ENCODE data around the gene TAF15.

TAF15 gene

DNA sequence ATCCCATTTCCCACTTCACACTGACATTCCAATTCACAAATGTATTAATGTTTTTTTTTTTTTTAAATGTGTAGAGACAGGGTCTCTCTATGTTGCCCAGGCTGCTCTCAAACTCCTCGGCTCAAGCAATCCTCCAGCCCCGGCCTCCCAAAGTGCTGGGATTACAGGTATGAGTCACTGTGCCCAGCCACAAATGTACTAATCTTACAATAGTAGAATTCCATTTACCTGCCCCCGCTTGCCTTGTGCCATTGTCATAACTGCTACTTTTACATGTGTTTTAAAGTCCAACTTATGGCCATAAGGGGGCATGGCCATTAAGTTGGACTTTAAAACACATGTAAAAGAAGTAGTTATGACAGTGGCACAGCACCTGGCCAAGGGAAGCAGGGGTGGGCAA is 18.4 kb upstream of the TAF15 start:
- Histone ChIP-seq H3K36me3 (replicated peaks; ENCODE audit: insufficient read depth, low read length) (no peaks in the 10 kb centered on the region), H3K27me3 (replicated peaks; ENCODE audit: insufficient read depth, low read length) (peaks cover 14% of the 10 kb centered on the region), H3K9ac (ENCODE audit: low read length) (no peak overlapping the region), H3F3A (ENCODE audit: insufficient read depth, low read length) (no peaks in the 10 kb centered on the region), H3K79me2 (ENCODE audit: low read length) (no peaks in the 10 kb centered on the region), H3K9me2 (replicated peaks; ENCODE audit: insufficient read depth, low read length) (no peaks in the 10 kb centered on the region), H3K9me3 (replicated peaks; ENCODE audit: insufficient read depth, low read length) (no peaks in the 10 kb centered on the region), H3K4me3 (ENCODE audit: low read length) (no peak overlapping the region), H3K4me2 (ENCODE audit: low read depth, low read length) (no peak overlapping the region), H3K27ac (ENCODE audit: low read length) (no peak overlapping the region), H4K20me1 (ENCODE audit: insufficient read depth, low read length) (no peaks in the 10 kb centered on the region), H2AFZ (ENCODE audit: low read length) (no peak overlapping the region), H3K4me1 (ENCODE audit: low read length) (no peaks in the 10 kb centered on the region)
- no peak for DNase-seq
- TF ChIP-seq EZH2phosphoT487 (IDR thresholded peaks at IDR 0.05; ENCODE audit: low read length): no peak
- no peak for TF ChIP-seq CTCF (IDR thresholded peaks at IDR 0.05; ENCODE audit: low read length)
- TF ChIP-seq EZH2 (optimal IDR thresholded peaks at IDR 0.05; ENCODE audit: low read depth, low read length): no peak

- no peak overlapping the region for H3K27ac ChIP-seq (ENCODE audit: low read length)
- H3K27me3 ChIP-seq (replicated peaks; ENCODE audit: insufficient read depth, low read length): peaks cover 24% of the 10 kb centered on the region
- no peaks in the 10 kb centered on the region for H3K79me2 ChIP-seq (ENCODE audit: low read length)
These were observed 17.5 kb upstream of the TAF15 start for GRCh38 chr17:35791681-35792350.

GRCh38 chr17:35793257-35793656 is 16.0 kb upstream of the TAF15 start:
- no peak for DNase-seq
- Histone ChIP-seq H3K9me3 (replicated peaks; ENCODE audit: insufficient read depth, low read length) (no peaks in the 10 kb centered on the region), H2AFZ (ENCODE audit: low read length) (no peak overlapping the region), H3K27ac (ENCODE audit: low read length) (no peak overlapping the region), H3K4me1 (ENCODE audit: low read length) (no peaks in the 10 kb centered on the region), H4K20me1 (ENCODE audit: insufficient read depth, low read length) (no peaks in the 10 kb centered on the region), H3K9ac (ENCODE audit: low read length) (no peak overlapping the region), H3K27me3 (replicated peaks; ENCODE audit: insufficient read depth, low read length) (peaks cover 38% of the 10 kb centered on the region), H3K4me3 (ENCODE audit: low read length) (no peak overlapping the region), H3K4me2 (ENCODE audit: low read depth, low read length) (no peak overlapping the region), H3K79me2 (ENCODE audit: low read length) (no peaks in the 10 kb centered on the region), H3F3A (ENCODE audit: insufficient read depth, low read length) (no peaks in the 10 kb centered on the region), H3K36me3 (replicated peaks; ENCODE audit: insufficient read depth, low read length) (no peaks in the 10 kb centered on the region), H3K9me2 (replicated peaks; ENCODE audit: insufficient read depth, low read length) (no peaks in the 10 kb centered on the region)
- TF ChIP-seq EZH2 (optimal IDR thresholded peaks at IDR 0.05; ENCODE audit: low read depth, low read length): no peak
- TF ChIP-seq EZH2phosphoT487 (IDR thresholded peaks at IDR 0.05; ENCODE audit: low read length): no peak
- no peak for TF ChIP-seq CTCF (IDR thresholded peaks at IDR 0.05; ENCODE audit: low read length)

More at GRCh38 chr17:35791681-35792350, 17.5 kb upstream of the TAF15 start:
- Histone ChIP-seq H3K4me3 (ENCODE audit: low read length) (no peak overlapping the region), H3K9ac (ENCODE audit: low read length) (no peak overlapping the region), H3F3A (ENCODE audit: insufficient read depth, low read length) (no peaks in the 10 kb centered on the region), H3K4me2 (ENCODE audit: low read depth, low read length) (no peak overlapping the region), H4K20me1 (ENCODE audit: insufficient read depth, low read length) (no peaks in the 10 kb centered on the region), H3K4me1 (ENCODE audit: low read length) (no peaks in the 10 kb centered on the region), H2AFZ (ENCODE audit: low read length) (no peak overlapping the region), H3K9me2 (replicated peaks; ENCODE audit: insufficient read depth, low read length) (no peaks in the 10 kb centered on the region), H3K36me3 (replicated peaks; ENCODE audit: insufficient read depth, low read length) (no peaks in the 10 kb centered on the region), H3K9me3 (replicated peaks; ENCODE audit: insufficient read depth, low read length) (no peaks in the 10 kb centered on the region)
- TF ChIP-seq EZH2phosphoT487 (IDR thresholded peaks at IDR 0.05; ENCODE audit: low read length) (no peak), CTCF (IDR thresholded peaks at IDR 0.05; ENCODE audit: low read length) (no peak), EZH2 (optimal IDR thresholded peaks at IDR 0.05; ENCODE audit: low read depth, low read length) (no peak)
- DNase-seq: no peak

All from MM.1S (cell line).